HepG2 (cell line): ENCODE measurements around the gene WWP2. TPM values are rescaled to one million over a fixed set of nuclear protein-coding genes. Genes with fewer than 3 reads are reported as not detected.

ENCODE experiments used
- ATAC-seq: fragments of 200-7000 bp; cut with Tn5 transposase; 3 replicates; pipeline ENCODE4 v1.9.1; 2020; ENCODE audit warnings: mild to moderate bottlenecking, moderate library complexity
- BruUV-seq: library from RNA; stranded (reverse); fragments of 400-500 nt; replicated peaks from 2 replicates; lab custom pipeline; 2021; lab: Mats Ljungman, UMichigan
- CTCF ChIA-PET: fragments of 300-600 bp; formaldehyde crosslinking; extraction: SDS; loops from one replicate; lab custom pipeline; 2021; ENCODE audit warnings: low total read pairs, inconsistent platforms, low intra/inter-chr PET ratio; lab: Yijun Ruan, JAX
- POLR2A ChIA-PET: fragments of 350-600 bp; sonication (Branson Sonifier 250); formaldehyde crosslinking; loops from one replicate; lab custom pipeline; 2020; ENCODE audit warnings: antibody characterized with exemption, inconsistent platforms; lab: Yijun Ruan, JAX
- DNase-seq: peaks from one replicate; pipeline ENCODE4 v3.0.0-alpha.2; 2015; ENCODE audit warnings: low spot score
- FAIRE-seq: peaks from 3 replicates; lab custom pipeline; 2011; peaks lifted over from hg19 to GRCh38; lab: Jason Lieb, UNC
- H2AFZ ChIP-seq: one replicate; pipeline ENCODE4 v1.6.1; 2011; ENCODE audit warnings: low read length, inconsistent platforms
- H3K27ac ChIP-seq: fragments of 300-600 bp; 3 replicates; pipeline ENCODE4 v1.8.0; 2011; ENCODE audit warnings: mixed run types, mild to moderate bottlenecking, mixed read lengths, low read length, inconsistent platforms; ENCODE audit not compliant: insufficient read depth; ENCODE audit errors: extremely low read length
- H3K27me3 ChIP-seq, 2 experiments: fragments of 200-600 bp in 1 of 2; 2 replicates in 1 of 2; 3 replicates in 1 of 2; pipeline versions ENCODE4 v1.6.0 to v1.8.0; 2011; ENCODE audit warnings: low read length in 2 of 2, mild to moderate bottlenecking in 2 of 2, moderate library complexity in 2 of 2, inconsistent platforms in 1 of 2; ENCODE audit not compliant: insufficient read depth in 2 of 2, control insufficient read depth in 1 of 2
- H3K36me3 ChIP-seq, 2 experiments: fragments of 200-600 bp in 1 of 2; replicated peaks in 1 of 2; 2 replicates in 1 of 2; 3 replicates in 1 of 2; pipeline versions ENCODE4 v1.5.1 to v1.8.0; 2011; ENCODE audit warnings: low read length in 2 of 2, inconsistent platforms in 1 of 2; ENCODE audit not compliant: insufficient read depth in 2 of 2, control insufficient read depth in 1 of 2
- H3K4me1 ChIP-seq: 2 replicates; pipeline ENCODE4 v1.5.1; 2012; ENCODE audit warnings: low read length, inconsistent platforms; ENCODE audit not compliant: insufficient read depth
- H3K4me2 ChIP-seq: 2 replicates; pipeline ENCODE4 v1.6.0; 2011; ENCODE audit warnings: low read depth, low read length, inconsistent platforms
- H3K4me3 ChIP-seq, 3 experiments: fragments of 200-600 bp in 1 of 3; sonication (generic), shearing (Covaris generic) in 1 of 3; replicated peaks in 1 of 3; 2 replicates each; pipeline ENCODE4 v1.5.1; 2011 to 2016; ENCODE audit warnings: low read length in 3 of 3, inconsistent platforms in 2 of 3, low read depth in 2 of 3, mild to moderate bottlenecking in 2 of 3, control low read depth in 1 of 3, mixed read lengths in 1 of 3; ENCODE audit not compliant: insufficient read depth in 1 of 3
- H3K79me2 ChIP-seq: one replicate; pipeline ENCODE4 v1.6.1; 2011; ENCODE audit warnings: low read length, inconsistent platforms; ENCODE audit not compliant: insufficient read depth
- H3K9ac ChIP-seq: 2 replicates; pipeline ENCODE4 v1.6.0; 2011; ENCODE audit warnings: mild to moderate bottlenecking, low read depth, low read length, inconsistent platforms; ENCODE audit not compliant: insufficient read depth
- H3K9me3 ChIP-seq: 2 replicates; pipeline ENCODE4 v1.5.1; 2012; ENCODE audit warnings: mild to moderate bottlenecking, low read length
- H4K20me1 ChIP-seq: 2 replicates; pipeline ENCODE4 v1.6.0; 2011; ENCODE audit warnings: inconsistent platforms, mild to moderate bottlenecking, low read length, moderate library complexity; ENCODE audit not compliant: insufficient read depth
- CEBPB ChIP-seq: IDR thresholded peaks from 2 replicates; pipeline ENCODE4 v1.6.1; 2011; ENCODE audit warnings: low read depth, low read length, improper control_type of control experiment, borderline replicate concordance
- HNF1B ChIP-seq: sonication (generic); formaldehyde crosslinking; IDR thresholded peaks from 2 replicates; pipeline ENCODE4 v1.5.1; 2020; ENCODE audit warnings: mild to moderate bottlenecking, moderate library complexity, missing genetic modification reagents
- IRF1 ChIP-seq: sonication (generic); formaldehyde crosslinking; IDR thresholded peaks from 2 replicates; pipeline ENCODE4 v1.4.0; 2020; ENCODE audit warnings: low read depth, mild to moderate bottlenecking, missing genetic modification reagents
- MEF2D ChIP-seq: sonication (generic); formaldehyde crosslinking; IDR thresholded peaks from 2 replicates; pipeline ENCODE4 v1.5.1; 2020; ENCODE audit warnings: mild to moderate bottlenecking, missing genetic modification reagents
- NFATC3 ChIP-seq: sonication (generic); formaldehyde crosslinking; IDR thresholded peaks from 2 replicates; pipeline ENCODE4 v1.5.1; 2020; ENCODE audit warnings: mild to moderate bottlenecking, missing genetic modification reagents
- NKX3-1 ChIP-seq: sonication (generic); formaldehyde crosslinking; IDR thresholded peaks from 2 replicates; pipeline ENCODE4 v1.5.0; 2020; ENCODE audit warnings: missing genetic modification reagents
- PREB ChIP-seq: sonication (generic); formaldehyde crosslinking; IDR thresholded peaks from 2 replicates; pipeline ENCODE4 v1.4.0; 2020; ENCODE audit warnings: missing genetic modification reagents
- TRIM22 ChIP-seq: fragments of 450-650 bp; IDR thresholded peaks from 2 replicates; pipeline ENCODE4 v1.6.1; 2017
- ZNF564 ChIP-seq: sonication (generic); formaldehyde crosslinking; IDR thresholded peaks from 2 replicates; pipeline ENCODE4 v1.8.1; 2023; ENCODE audit warnings: mild to moderate bottlenecking, missing genetic modification reagents
- ZNF879 ChIP-seq: sonication (generic); formaldehyde crosslinking; IDR thresholded peaks from 2 replicates; pipeline ENCODE4 v1.8.1; 2023; ENCODE audit warnings: missing genetic modification reagents
- WGBS: methylation state at CpG from one replicate; pipeline ENCODE4 v1.1.6; 2017; ENCODE audit warnings: low lambda C conversion rate; 5-methylcytosine and 5-hydroxymethylcytosine counted together
- in situ Hi-C: cut with HindIII; loops from 2 replicates; pipeline ENCODE4 v1.10.0; 2017; ENCODE audit warnings: low pct_unique_long_range_greater_than_20kb; ENCODE audit not compliant: extremely low pct_ligation_motif_present
- intact Hi-C: fragments of 100-400 bp; cut with micrococcal nuclease; formaldehyde crosslinking; loops from one replicate; pipeline ENCODE4 v1.10.0; 2022; ENCODE audit not compliant: unreplicated experiment
- polyA plus RNA-seq, 8 experiments: library from polyadenylated mRNA; depleted of rRNA in 3 of 8; stranded (reverse) in 7 of 8; unstranded in 1 of 8; fragments of >200 nt; fragmentation: Illumina TruSeq in 4 of 8; extraction: Trizol in 4 of 8; gene quantifications; 2 replicates each; pipeline versions ENCODE4 v1.2.1 to v1.2.3, GENCODE V29; 2011 to 2016; ENCODE audit warnings: low read depth in 4 of 8, missing spikeins in 1 of 8, mixed read lengths in 1 of 8; ENCODE audit not compliant: insufficient read depth in 1 of 8
- total RNA-seq, 5 experiments: library from RNA; depleted of rRNA; stranded (reverse); fragments of >200 nt; fragmentation: Illumina TruSeq; extraction: Trizol; gene quantifications; 2 replicates each; pipeline ENCODE4 v1.2.3, GENCODE V29; 2016; ENCODE audit warnings: low read depth in 1 of 5
- TF ChIP-seq, protein P1 (sequence below): sonication (generic); formaldehyde crosslinking; IDR thresholded peaks from 2 replicates; pipeline ENCODE4 v1.4.0; 2020; ENCODE audit warnings: missing genetic modification reagents, borderline replicate concordance
- TF ChIP-seq, protein P2 (sequence below): sonication (generic); formaldehyde crosslinking; IDR thresholded peaks from 2 replicates; pipeline ENCODE4 v1.9.0; 2021; ENCODE audit warnings: missing genetic modification reagents, borderline replicate concordance
- TF ChIP-seq, protein P3 (sequence below): sonication (generic); formaldehyde crosslinking; IDR thresholded peaks from 2 replicates; pipeline ENCODE4 v1.5.1; 2020; ENCODE audit warnings: missing genetic modification reagents, mild to moderate bottlenecking, borderline replicate concordance
- TF ChIP-seq, protein P4 (sequence below): IDR thresholded peaks from 2 replicates; pipeline ENCODE4 v1.6.1; 2012; ENCODE audit warnings: inconsistent platforms

Gene WWP2
- total and polyA plus RNA-seq, 2 of the 13 experiments (the other 11 are each of a cell fraction or from before 2014, with no cell fraction given) = 11.4 to 28.2 TPM

- Histone ChIP-seq H2AFZ (no peak overlapping the region), H3K4me1 (no peaks in the 10 kb centered on the region), H3K4me3 (no peak overlapping the region), H3K79me2 (no peaks in the 10 kb centered on the region), H3K27ac (no peak overlapping the region), H3K36me3 (peaks cover 16 to 33% of the 10 kb centered on the region in 2 experiments), H4K20me1 (no peaks in the 10 kb centered on the region), H3K27me3 (no peaks in the 10 kb centered on the region), H3K9ac (no peak overlapping the region), H3K9me3 (no peaks in the 10 kb centered on the region), H3K4me2 (no peak overlapping the region)
- DNase-seq (no peak), FAIRE-seq (no peak), ATAC-seq (no peak)
- WGBS = 95% methylated on average over 7 of the region's 7 CpGs
- TF ChIP-seq HNF1B (CRISPR knock-in tag) = no peak
- no peak for TF ChIP-seq ZNF879 (CRISPR knock-in tag)
- no peak for TF ChIP-seq CEBPB
- TF ChIP-seq, protein P1, sequence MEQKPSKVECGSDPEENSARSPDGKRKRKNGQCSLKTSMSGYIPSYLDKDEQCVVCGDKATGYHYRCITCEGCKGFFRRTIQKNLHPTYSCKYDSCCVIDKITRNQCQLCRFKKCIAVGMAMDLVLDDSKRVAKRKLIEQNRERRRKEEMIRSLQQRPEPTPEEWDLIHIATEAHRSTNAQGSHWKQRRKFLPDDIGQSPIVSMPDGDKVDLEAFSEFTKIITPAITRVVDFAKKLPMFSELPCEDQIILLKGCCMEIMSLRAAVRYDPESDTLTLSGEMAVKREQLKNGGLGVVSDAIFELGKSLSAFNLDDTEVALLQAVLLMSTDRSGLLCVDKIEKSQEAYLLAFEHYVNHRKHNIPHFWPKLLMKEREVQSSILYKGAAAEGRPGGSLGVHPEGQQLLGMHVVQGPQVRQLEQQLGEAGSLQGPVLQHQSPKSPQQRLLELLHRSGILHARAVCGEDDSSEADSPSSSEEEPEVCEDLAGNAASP (CRISPR knock-in tag) = no peak
- TF ChIP-seq IRF1 = no peak
- TF ChIP-seq, protein P2, sequence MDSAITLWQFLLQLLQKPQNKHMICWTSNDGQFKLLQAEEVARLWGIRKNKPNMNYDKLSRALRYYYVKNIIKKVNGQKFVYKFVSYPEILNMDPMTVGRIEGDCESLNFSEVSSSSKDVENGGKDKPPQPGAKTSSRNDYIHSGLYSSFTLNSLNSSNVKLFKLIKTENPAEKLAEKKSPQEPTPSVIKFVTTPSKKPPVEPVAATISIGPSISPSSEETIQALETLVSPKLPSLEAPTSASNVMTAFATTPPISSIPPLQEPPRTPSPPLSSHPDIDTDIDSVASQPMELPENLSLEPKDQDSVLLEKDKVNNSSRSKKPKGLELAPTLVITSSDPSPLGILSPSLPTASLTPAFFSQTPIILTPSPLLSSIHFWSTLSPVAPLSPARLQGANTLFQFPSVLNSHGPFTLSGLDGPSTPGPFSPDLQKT (CRISPR knock-in tag) = no peak
- TF ChIP-seq, protein P3, sequence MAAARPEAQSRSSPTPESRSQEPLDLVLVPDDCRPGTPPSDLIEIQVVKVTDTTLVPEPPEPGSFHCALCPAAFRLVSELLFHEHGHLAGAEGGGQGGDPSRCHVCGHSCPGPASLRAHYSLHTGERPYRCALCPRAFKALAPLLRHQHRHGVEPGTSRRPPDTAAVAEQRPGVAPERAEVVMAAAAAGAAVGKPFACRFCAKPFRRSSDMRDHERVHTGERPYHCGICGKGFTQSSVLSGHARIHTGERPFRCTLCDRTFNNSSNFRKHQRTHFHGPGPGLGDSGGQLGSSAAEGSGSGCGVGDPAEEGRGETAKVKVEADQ (CRISPR knock-in tag) = no peak
- TF ChIP-seq NKX3-1 (CRISPR knock-in tag) = no peak
- no peak for TF ChIP-seq TRIM22
- TF ChIP-seq, protein P4, sequence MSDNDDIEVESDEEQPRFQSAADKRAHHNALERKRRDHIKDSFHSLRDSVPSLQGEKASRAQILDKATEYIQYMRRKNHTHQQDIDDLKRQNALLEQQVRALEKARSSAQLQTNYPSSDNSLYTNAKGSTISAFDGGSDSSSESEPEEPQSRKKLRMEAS = no peak
- TF ChIP-seq MEF2D = no peak
- no peak for TF ChIP-seq ZNF564
- no peak for TF ChIP-seq NFATC3
- TF ChIP-seq PREB = no peak
- no TSS peak for BruUV-seq
- ChIA-PET CTCF (no interaction called here), POLR2A (no interaction called here)
- intact Hi-C loops (no loop called here), in situ Hi-C loops (no loop called here)
These were observed 127.3 kb downstream of the WWP2 start for GRCh38 chr16:69889295-69889964.
